Activated naive CD4-positive, alpha-beta T cell treated with Interleukin-2 at 50 U/mL for 16 hours (primary cell): ENCODE results near the gene SLC2A4.

ENCODE experiments used
- DNase-seq: peaks from one replicate; pipeline ENCODE4 v3.0.0-alpha.2; 2020

SLC2A4 gene

DNA sequence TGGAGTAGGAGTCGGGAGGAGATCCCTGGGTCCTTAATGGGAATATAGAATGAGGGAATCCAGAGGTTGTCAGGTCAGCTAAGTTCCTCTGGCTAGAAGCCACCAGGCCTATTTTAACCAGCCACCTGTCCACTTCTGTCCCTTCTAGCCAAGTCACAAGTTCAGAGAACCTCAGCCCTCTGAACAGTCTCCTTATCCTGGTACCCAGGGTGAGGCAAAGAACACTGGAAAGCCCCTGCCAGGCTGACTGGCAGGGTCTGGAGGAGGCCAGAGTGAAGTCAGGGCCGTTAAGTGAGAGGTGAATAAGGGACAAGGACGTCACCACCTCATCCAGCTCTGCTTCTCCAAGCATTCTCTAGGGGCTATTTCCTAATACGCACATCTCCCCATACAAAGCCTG lies 32.7 kb upstream of the SLC2A4 start:
- no peak for DNase-seq

DNA sequence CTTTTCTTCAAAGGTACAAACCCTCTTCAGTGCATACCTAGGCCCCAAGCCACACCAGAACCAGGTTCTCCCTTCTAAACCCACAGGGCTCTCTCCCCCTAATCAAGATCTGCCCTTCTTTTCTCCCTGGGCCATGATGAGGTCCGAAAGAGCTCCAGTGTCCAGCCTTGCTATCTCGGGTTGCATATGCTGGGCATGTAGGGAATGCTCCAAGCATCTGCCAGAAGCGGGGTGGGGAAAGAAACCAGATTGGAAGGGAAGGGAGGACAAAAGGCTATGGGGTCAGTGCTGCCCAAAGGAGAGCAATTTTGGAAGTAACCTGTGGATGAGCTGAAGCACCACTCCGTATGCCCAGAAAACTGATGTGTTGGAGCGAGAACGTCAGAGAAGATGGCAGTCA lies 32.3 kb upstream of the SLC2A4 start:
- no peak for DNase-seq

DNA sequence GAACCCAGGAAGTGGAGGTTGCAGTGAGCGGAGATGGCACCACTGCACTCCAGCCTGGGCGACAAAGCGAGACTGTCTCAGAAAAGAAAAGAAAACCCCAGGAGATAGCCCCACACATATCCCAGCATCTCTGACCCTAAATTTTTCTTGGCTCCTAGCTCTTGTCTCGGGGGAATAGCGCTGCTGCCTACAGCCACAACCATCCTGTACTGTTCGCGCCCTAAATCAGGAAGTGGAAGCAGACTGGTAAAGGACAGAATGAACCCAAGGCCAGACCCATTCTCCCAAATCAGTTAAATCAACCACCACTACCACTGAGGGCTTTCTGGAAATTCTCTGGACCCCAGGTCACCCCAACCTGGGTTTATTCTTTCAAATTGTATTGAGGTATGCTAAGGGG lies 31.7 kb upstream of the SLC2A4 start:
- DNase-seq: no peak

GRCh38 chr17:7250695-7251627 lies 30.6 kb upstream of the SLC2A4 start:
- DNase-seq: peak; percentile 27

DNA sequence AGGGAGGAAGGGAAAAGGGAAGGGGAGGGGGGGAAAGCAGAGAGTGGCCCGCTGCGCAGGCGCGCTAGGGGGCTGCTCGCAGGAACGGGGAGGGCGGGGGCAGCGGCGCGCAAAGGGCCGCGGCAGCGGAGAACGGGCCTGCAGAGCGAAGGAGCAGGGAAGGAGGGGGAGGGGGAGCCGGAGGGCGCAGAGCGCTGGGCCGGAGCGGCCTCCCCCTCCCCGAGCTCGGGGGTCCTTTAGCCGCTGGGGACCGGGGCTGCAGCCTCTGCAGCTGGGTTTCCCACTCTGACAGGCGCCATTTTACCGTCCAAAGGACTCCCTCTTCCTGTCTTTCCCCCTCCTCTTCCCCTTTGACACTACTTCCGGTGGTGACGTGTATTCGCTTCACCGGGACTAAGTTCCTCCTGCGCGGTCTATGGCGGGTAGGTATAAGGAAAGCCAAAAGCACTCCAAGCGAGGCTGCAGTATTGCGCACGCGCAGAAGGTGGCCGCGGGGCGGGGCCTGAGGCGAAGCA lies 29.8 kb upstream of the SLC2A4 start, which contains the start of gene CTDNEP1:
TSS of gene CTDNEP1 (minus strand) at position 74 of the 515 bp plus-strand sequence. CDS start 438 bp downstream, outside the sequence.
- DNase-seq: peak; percentile 96

DNA sequence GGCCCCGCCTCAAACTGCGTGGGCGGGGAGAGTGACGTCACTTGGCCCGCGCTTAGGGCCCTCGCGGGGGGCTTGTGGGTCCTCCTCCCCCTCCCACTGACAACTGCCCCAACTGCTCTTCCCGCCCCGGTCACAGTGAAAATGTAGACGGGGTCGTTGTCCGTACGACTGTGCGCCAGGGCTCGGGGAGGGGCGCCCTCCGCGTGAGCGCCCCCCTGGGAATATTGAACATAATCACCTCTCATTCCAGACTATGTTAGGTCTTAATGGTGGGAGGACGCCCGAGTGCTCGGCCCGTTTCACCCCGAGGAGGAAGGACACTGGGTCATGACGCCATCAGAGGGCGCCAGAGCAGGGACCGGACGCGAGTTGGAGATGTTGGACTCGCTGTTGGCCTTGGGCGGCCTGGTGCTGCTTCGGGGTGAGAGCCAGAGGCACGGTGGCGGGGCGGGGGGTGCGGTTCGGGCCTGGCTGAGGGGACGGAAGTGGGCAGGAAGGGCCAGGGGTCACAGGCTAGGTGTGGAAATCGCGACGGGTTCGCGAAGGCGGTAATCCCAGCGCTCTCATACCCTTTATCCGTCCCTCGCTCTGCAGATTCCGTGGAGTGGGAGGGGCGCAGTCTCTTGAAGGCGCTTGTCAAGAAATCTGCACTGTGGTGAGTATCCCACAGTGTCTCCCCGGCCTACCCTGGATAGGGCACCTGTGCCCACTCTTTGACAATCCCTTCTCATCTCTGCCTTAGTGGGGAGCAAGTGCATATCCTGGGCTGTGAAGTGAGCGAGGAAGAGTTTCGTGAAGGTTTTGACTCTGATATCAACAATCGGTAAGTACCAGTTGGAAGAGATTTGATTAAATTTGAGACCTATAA lies 29.1 kb upstream of the SLC2A4 start, which contains the start of gene ELP5:
TSS of gene ELP5 (plus strand) at position 40 of the 868 bp plus-strand sequence. CDS start at position 376, 336 bp downstream.
- DNase-seq: peak; percentile 89

DNA sequence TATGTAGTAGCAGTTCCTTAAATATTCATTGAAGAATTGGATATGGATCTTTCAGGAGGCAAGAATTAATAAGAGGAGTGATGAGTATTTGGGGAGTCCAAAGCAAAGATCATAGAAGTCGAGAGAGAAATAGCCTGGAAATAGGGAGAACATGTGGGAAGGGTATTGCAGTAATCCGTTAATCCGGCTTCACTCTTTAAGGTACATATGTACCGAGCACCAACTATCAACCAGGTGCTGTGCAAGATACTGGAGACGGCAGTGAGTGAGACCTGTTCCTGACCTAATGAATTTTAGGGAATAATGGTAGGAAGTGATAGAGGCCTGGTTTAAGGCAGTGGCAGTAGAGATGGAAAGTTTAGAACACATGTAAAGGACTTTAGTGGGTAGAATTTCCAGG lies 28.4 kb upstream of the SLC2A4 start:
- DNase-seq: no peak

DNA sequence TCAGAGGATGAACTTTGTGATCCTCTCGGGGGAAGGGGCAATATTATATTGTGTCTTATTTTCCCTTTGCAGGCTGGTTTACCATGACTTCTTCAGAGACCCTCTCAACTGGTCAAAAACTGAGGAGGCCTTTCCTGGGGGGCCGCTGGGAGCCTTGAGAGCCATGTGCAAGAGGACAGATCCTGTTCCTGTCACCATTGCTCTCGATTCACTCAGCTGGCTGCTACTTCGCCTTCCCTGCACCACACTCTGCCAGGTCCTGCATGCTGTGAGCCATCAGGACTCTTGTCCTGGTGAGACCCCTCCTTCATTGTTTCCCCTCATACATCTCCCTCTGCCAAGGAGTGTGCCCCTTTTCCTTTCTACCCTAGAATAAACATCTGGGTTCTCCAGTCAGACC lies 27.0 kb upstream of the SLC2A4 start:
- DNase-seq: no peak

GRCh38 chr17:7256766-7257456 lies 24.6 kb upstream of the SLC2A4 start:
- DNase-seq: no peak

- no peak for DNase-seq
Observed at GRCh38 chr17:7258731-7259554, 22.6 kb upstream of the SLC2A4 start.

GRCh38 chr17:7259555-7259889 lies 22.0 kb upstream of the SLC2A4 start:
- DNase-seq: no peak

GRCh38 chr17:7260151-7260550 lies 21.4 kb upstream of the SLC2A4 start:
- DNase-seq: no peak

- DNase-seq: peak; percentile 33
Observed at GRCh38 chr17:7260651-7261378, 20.7 kb upstream of the SLC2A4 start.

GRCh38 chr17:7261379-7262191 lies 19.9 kb upstream of the SLC2A4 start:
- DNase-seq: peak; percentile 16

- DNase-seq: no peak
Observed at GRCh38 chr17:7262192-7262934, 19.2 kb upstream of the SLC2A4 start, which contains the start of gene CLDN7. CLDN7 (minus strand) TSS chr17:7262478; CDS start chr17:7262043, 435 bp downstream.

DNA sequence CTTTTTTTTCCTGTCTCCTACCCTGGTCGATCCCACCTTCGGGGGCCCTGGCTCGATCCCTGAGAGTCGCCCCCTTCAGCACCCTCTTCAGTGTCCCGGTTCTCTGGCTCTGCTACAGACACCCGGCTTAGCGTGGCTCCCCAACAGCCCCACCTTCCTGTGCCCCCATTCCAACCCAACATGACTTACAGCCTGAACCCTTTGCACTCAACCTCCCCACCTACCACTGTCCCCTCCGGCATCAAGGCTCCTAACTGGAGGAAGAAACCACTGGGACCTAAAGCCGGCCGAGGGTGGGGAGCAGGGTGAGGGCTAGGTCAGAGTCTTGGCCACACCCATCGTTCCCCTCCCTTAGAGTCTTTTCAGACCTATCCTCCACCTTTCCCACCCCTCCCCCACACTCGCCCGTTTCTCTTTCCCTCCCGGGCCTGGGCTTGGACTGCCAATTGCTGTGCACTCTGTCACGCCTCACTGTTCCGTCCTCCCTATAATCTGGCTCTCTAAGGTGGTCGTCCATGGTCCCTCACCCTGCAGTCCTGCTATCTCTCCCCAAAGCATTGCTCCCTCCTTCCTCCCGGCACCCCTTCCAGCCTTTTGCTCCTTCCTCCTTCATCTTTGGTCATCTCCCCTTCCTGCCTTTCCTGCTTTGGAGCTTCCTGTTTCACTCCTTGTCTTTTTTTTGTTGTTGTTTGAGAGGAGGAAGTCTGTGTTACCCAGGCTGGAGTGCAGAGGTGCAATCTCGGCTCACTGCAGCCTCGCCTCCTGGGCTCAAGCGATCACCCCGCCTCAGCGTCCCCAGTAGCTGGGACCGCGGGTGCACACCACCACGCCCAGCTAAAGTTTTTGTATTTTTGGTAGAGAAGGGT lies 18.4 kb upstream of the SLC2A4 start:
- DNase-seq: peak; percentile 21

DNA sequence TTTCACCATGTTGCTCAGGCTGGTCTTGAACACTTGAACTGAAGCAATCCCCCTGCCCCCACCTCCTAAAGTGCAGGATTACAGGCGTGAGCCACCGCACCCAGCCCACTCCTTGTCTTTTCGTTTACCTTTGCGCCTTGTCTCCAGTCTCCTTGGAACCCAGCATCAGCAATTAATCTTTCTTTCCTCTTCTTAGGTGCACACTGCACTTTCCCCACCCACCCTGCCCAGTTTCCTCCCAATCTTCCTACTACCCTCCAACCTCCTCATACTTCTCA lies 17.8 kb upstream of the SLC2A4 start:
- no peak for DNase-seq

DNA sequence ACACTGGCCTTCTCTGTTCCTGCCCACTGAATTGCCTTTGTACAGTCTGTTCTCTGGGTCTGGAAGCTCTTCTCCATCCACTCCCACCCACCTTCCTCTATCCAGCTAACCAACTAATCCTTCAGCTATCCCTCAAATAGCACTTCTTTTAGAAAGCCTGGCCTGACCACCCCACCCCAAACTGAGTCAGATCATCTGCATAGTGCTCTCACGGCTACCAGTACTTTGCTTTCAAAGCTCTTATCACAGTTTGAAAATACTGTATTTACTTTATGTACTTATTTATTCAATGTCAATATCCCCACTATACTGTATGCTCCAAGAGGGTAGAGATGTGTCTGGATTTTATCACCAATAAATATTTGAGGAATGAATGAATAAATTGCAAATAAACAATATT lies 14.7 kb upstream of the SLC2A4 start:
- no peak for DNase-seq

DNA sequence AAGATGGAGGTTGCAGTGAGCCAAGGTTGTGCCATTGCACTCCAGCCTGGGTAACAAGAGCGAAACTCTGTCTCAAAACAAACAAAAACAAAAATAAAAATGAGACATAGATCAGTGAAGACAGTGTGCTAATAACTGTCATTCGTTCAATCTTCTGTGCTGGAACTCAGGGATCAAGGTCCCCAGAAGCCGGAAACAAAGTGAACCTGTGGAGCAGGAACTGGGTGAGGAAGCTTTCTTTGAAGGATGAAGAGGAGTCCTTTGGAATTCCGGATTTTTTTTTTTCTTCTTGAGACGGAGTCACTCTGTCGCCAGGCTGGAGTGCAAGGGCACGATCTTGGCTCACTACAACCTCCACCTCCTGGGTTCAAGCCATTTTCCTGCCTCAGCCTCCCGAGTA lies 2.1 kb upstream of the SLC2A4 start:
- DNase-seq: no peak
